Upper lobe of left lung (tissue), 4 donors: ENCODE measurements around the gene CHRM4.

Experiments
- POLR2A ChIP-seq, 4 donors: fragments of 450-650 bp; IDR thresholded peaks; one replicate each; pipeline ENCODE4 v1.5.1; 2016 to 2017; ENCODE audit warnings: antibody characterized with exemption in 4 of 4, mild to moderate bottlenecking in 2 of 4
- TF ChIP-seq, protein P1 (sequence below), 6 experiments: fragments of 450-650 bp in 4 of 6; fragments of 200-600 bp in 2 of 6; sonication (generic) in 2 of 6; IDR thresholded peaks; one replicate each; pipeline ENCODE4 v1.5.1; 2016 to 2019; ENCODE audit warnings: antibody characterized with exemption in 6 of 6

DNA sequence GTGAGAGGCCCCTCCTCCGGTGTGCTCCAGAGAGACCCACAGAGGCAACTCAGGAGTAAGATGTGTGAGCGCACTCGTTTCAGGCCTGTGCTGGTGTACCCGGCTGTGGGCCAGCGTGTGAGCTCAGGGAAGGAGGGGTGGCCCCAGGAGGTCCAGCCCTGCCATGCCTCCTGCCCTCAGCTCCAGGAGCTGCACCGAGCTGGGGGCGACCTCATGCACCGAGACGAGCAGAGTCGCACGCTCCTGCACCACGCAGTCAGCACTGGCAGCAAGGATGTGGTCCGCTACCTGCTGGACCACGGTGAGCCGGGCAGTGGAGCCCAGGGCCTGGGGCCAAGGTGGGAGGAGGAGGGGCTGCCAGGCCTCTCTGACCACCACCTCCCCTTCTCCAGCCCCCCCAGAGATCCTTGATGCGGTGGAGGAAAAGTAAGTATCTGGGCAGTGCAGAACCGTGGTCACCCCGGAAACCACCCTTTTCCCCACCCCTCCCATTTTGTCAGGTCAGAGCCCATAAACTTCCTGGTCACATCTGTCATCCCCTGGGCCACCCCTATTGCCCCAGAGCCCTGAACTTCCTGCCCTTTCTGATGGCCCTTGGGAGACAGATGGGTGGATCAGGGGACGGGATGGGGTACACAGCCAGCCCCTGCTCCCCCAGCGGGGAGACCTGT, 12.6 kb downstream of the CHRM4 start:
- TF ChIP-seq POLR2A (IDR thresholded peaks at IDR 0.05): no peak
- TF ChIP-seq, protein P1, sequence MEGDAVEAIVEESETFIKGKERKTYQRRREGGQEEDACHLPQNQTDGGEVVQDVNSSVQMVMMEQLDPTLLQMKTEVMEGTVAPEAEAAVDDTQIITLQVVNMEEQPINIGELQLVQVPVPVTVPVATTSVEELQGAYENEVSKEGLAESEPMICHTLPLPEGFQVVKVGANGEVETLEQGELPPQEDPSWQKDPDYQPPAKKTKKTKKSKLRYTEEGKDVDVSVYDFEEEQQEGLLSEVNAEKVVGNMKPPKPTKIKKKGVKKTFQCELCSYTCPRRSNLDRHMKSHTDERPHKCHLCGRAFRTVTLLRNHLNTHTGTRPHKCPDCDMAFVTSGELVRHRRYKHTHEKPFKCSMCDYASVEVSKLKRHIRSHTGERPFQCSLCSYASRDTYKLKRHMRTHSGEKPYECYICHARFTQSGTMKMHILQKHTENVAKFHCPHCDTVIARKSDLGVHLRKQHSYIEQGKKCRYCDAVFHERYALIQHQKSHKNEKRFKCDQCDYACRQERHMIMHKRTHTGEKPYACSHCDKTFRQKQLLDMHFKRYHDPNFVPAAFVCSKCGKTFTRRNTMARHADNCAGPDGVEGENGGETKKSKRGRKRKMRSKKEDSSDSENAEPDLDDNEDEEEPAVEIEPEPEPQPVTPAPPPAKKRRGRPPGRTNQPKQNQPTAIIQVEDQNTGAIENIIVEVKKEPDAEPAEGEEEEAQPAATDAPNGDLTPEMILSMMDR (IDR thresholded peaks at IDR 0.05): no peak
